GM18873 (cell line): ENCODE data around the gene TTC14.

Source experiments
- ATAC-seq: cut with Tn5 transposase; IDR thresholded peaks from one replicate; pipeline ENCODE4 v1.9.1; 2021; ENCODE audit warnings: mild to moderate bottlenecking, moderate library complexity, moderate number of reproducible peaks; ENCODE audit not compliant: unreplicated experiment, low FRiP score

Gene TTC14

GRCh38 chr3:180630371-180630770 is 28.4 kb downstream of the TTC14 start:
- ATAC-seq, result no peak

- ATAC-seq, result no peak
Measured at GRCh38 chr3:180631317-180631716, 29.4 kb downstream of the TTC14 start.

- ATAC-seq, result no peak
Measured at GRCh38 chr3:180633722-180634121, 31.8 kb downstream of the TTC14 start.

GRCh38 chr3:180640987-180641386 is 39.0 kb downstream of the TTC14 start:
- ATAC-seq, result no peak

- ATAC-seq, result no peak
Measured at GRCh38 chr3:180646187-180646790, 44.3 kb downstream of the TTC14 start.

- no peak for ATAC-seq
Measured at GRCh38 chr3:180656406-180656805, 54.4 kb downstream of the TTC14 start.

GRCh38 chr3:180657094-180657493 is 55.1 kb downstream of the TTC14 start:
- ATAC-seq, result no peak
